ENCODE measurements around the gene KCNG2. TPM values are rescaled to one million over a fixed set of nuclear protein-coding genes. Genes with fewer than 3 reads are reported as not detected.

Gene KCNG2
- total and polyA plus RNA-seq, 10 of the 15 experiments (the other 5 are each of a cell fraction or from before 2014, with no cell fraction given), result 0.20 to 0.23 TPM; not detected in 8

DNA sequence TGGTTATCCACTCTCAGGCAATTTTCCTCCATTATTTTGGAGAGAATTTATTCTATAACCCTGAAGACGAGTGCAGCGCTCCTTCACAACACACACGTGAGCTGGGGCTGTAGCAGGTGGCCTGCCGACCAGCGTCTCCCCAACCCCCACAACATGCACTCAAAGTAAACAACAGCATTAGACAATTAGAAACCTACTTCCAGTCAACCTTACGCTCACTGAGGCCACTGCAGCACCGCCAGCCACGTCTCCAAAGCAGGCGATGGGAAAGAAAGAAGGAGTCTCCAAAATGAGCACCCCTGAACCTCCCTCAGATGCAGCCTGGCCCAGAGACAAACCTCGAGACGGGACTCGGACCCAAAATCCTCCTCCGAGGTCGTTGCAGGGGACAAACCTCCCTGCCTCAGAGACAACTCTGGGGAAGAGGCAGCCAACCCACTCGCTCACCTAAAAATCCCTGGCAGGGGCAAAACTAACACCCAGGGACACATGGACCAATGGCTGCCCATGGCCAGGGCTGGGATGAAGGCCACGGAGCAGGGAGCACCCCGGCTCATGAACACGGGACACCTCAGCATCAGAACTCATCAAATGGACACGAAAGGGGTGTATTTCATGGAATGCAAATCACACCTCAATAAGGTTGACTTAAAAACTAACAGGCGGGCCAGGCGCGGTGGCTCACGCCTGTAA is 151.1 kb downstream of the KCNG2 start:
- no peaks in the 10 kb centered on the region for H3K27me3 ChIP-seq (replicated peaks in 1 of 2; ENCODE audit: control insufficient read depth in 2 of 2, insufficient read depth in 2 of 2, low read length in 1 of 2)
- no peaks in the 10 kb centered on the region for H4K20me1 ChIP-seq (ENCODE audit: control insufficient read depth, insufficient read depth)
- DNase-seq (ENCODE audit: low read depth, low spot score) (no peak), FAIRE-seq (no peak), ATAC-seq (no peak)
- no peak overlapping the region for H2AFZ ChIP-seq (ENCODE audit: control insufficient read depth, low read depth, low read length)
- ChIA-PET SMC1A (ENCODE audit: uncharacterized antibody, unreplicated experiment) (interaction anchor here (0.7 kb wide), 1 partner anchor 553 kb away, joined by 3 read pairs; no protein-coding TSS in a partner anchor), RAD21 (ENCODE audit: unreplicated experiment) (interaction anchor here (1.2 kb wide), 1 partner anchor 36 kb away, joined by 3 read pairs; no protein-coding TSS in a partner anchor), CTCF (interaction anchor here (0.9 kb wide), 1 partner anchor 208 kb away, joined by 3 read pairs; no protein-coding TSS in a partner anchor), POLR2A (no interaction called here)
- WGBS (ENCODE audit: insufficient coverage, insufficient replicate concordance, low lambda C conversion rate, missing lambda C conversion rate), result 90% methylated on average over 23 of the region's 23 CpGs
- H3K36me3 ChIP-seq (ENCODE audit: control insufficient read depth in 2 of 2, insufficient read depth in 2 of 2, low read length in 1 of 2), result no peaks in the 10 kb centered on the region; a peak in 1 of 4 replicates
- peak overlapping the region; percentile 71; the same call in 1 of the 2 replicates for H3K4me2 ChIP-seq (ENCODE audit: control insufficient read depth, insufficient read depth)
- H3K27ac ChIP-seq (ENCODE audit: control insufficient read depth, insufficient read depth), result peak overlapping the region; percentile 75; the same call in 1 of the 2 replicates
- BruUV-seq (replicated peaks), result no TSS peak
- no peaks in the 10 kb centered on the region for H3K9me3 ChIP-seq (replicated peaks; ENCODE audit: control insufficient read depth, insufficient read depth, low read length)
- no peak overlapping the region for H3K9ac ChIP-seq (ENCODE audit: control insufficient read depth, insufficient read depth, low read length)
- intact Hi-C loops (cut with micrococcal nuclease; ENCODE audit: unreplicated experiment), result no loop called here
- in situ Hi-C loops (cut with MboI), result no loop called here
- no peak overlapping the region for H3K4me3 ChIP-seq
- H3K4me1 ChIP-seq (ENCODE audit: control insufficient read depth, insufficient read depth, low read length), result peaks cover 38% of the 10 kb centered on the region
- peaks cover 41% of the 10 kb centered on the region for H3K79me2 ChIP-seq (ENCODE audit: control insufficient read depth, insufficient read depth, low read length)
- TF ChIP-seq NRF1 (conservative IDR thresholded peaks at IDR 0.05; ENCODE audit: low read depth, low read length) (no peak), SMAD1 (IDR thresholded peaks at IDR 0.05; ENCODE audit: low read depth, partially characterized antibody) (no peak), EGR1 (IDR thresholded peaks at IDR 0.05; ENCODE audit: borderline replicate concordance in 1 of 2, low read depth in 2 of 2, low read length in 2 of 2) (no peak), NFYA (IDR thresholded peaks at IDR 0.05; ENCODE audit: borderline replicate concordance, low read depth, low read length) (no peak), GABPA (IDR thresholded peaks at IDR 0.05; ENCODE audit: low read depth) (no peak), SIN3A (IDR thresholded peaks at IDR 0.05; ENCODE audit: low read depth, low read length) (no peak), CHD1 (IDR thresholded peaks at IDR 0.05; ENCODE audit: low read depth, low read length) (no peak), PML (IDR thresholded peaks at IDR 0.05; ENCODE audit: low read length) (no peak), SUZ12 (IDR thresholded peaks at IDR 0.05; ENCODE audit: unreplicated experiment) (no peak), HDGF (IDR thresholded peaks at IDR 0.05) (no peak), IKZF1 (conservative IDR thresholded peaks at IDR 0.05) (no peak)
- TF ChIP-seq, protein P1, sequence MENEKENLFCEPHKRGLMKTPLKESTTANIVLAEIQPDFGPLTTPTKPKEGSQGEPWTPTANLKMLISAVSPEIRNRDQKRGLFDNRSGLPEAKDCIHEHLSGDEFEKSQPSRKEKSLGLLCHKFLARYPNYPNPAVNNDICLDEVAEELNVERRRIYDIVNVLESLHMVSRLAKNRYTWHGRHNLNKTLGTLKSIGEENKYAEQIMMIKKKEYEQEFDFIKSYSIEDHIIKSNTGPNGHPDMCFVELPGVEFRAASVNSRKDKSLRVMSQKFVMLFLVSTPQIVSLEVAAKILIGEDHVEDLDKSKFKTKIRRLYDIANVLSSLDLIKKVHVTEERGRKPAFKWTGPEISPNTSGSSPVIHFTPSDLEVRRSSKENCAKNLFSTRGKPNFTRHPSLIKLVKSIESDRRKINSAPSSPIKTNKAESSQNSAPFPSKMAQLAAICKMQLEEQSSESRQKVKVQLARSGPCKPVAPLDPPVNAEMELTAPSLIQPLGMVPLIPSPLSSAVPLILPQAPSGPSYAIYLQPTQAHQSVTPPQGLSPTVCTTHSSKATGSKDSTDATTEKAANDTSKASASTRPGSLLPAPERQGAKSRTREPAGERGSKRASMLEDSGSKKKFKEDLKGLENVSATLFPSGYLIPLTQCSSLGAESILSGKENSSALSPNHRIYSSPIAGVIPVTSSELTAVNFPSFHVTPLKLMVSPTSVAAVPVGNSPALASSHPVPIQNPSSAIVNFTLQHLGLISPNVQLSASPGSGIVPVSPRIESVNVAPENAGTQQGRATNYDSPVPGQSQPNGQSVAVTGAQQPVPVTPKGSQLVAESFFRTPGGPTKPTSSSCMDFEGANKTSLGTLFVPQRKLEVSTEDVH (IDR thresholded peaks at IDR 0.05; ENCODE audit: low read depth, partially characterized antibody), result no peak
- TF ChIP-seq, protein P2, sequence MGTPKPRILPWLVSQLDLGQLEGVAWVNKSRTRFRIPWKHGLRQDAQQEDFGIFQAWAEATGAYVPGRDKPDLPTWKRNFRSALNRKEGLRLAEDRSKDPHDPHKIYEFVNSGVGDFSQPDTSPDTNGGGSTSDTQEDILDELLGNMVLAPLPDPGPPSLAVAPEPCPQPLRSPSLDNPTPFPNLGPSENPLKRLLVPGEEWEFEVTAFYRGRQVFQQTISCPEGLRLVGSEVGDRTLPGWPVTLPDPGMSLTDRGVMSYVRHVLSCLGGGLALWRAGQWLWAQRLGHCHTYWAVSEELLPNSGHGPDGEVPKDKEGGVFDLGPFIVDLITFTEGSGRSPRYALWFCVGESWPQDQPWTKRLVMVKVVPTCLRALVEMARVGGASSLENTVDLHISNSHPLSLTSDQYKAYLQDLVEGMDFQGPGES (IDR thresholded peaks at IDR 0.05), result no peak
- TF ChIP-seq, protein P3, sequence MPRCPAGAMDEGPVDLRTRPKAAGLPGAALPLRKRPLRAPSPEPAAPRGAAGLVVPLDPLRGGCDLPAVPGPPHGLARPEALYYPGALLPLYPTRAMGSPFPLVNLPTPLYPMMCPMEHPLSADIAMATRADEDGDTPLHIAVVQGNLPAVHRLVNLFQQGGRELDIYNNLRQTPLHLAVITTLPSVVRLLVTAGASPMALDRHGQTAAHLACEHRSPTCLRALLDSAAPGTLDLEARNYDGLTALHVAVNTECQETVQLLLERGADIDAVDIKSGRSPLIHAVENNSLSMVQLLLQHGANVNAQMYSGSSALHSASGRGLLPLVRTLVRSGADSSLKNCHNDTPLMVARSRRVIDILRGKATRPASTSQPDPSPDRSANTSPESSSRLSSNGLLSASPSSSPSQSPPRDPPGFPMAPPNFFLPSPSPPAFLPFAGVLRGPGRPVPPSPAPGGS (IDR thresholded peaks at IDR 0.05; ENCODE audit: borderline replicate concordance, insufficient read depth, low read depth, low read length, poor library complexity, severe bottlenecking), result no peak
- TF ChIP-seq, protein P4, sequence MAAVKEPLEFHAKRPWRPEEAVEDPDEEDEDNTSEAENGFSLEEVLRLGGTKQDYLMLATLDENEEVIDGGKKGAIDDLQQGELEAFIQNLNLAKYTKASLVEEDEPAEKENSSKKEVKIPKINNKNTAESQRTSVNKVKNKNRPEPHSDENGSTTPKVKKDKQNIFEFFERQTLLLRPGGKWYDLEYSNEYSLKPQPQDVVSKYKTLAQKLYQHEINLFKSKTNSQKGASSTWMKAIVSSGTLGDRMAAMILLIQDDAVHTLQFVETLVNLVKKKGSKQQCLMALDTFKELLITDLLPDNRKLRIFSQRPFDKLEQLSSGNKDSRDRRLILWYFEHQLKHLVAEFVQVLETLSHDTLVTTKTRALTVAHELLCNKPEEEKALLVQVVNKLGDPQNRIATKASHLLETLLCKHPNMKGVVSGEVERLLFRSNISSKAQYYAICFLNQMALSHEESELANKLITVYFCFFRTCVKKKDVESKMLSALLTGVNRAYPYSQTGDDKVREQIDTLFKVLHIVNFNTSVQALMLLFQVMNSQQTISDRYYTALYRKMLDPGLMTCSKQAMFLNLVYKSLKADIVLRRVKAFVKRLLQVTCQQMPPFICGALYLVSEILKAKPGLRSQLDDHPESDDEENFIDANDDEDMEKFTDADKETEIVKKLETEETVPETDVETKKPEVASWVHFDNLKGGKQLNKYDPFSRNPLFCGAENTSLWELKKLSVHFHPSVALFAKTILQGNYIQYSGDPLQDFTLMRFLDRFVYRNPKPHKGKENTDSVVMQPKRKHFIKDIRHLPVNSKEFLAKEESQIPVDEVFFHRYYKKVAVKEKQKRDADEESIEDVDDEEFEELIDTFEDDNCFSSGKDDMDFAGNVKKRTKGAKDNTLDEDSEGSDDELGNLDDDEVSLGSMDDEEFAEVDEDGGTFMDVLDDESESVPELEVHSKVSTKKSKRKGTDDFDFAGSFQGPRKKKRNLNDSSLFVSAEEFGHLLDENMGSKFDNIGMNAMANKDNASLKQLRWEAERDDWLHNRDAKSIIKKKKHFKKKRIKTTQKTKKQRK (IDR thresholded peaks at IDR 0.05; ENCODE audit: low read depth, low read length), result no peak

Data from GM12878 (cell line).